ENCODE results near the gene SRP72.

The SRP72 gene

DNA sequence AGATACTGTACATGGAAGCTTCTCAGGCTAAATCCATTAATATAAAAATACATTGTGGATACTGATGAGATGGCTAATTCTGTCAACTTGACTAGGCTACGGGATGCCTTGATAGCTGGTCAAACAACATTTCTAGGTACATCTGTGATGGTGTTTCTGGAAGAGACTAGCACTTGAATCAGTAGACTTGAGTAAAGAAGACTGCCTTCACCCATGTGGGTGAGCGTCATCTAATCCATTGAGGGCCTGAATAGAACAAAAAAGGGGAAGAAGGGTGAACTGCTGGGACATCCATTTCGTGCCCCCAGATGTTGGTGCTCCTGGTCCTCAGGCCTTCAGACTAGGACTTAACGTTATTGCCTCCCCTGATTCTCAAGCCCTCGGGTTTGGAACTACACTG, 3.7 kb upstream of the SRP72 start:
- Histone ChIP-seq H3K27ac (no peak overlapping the region), H3K4me3 (no peak overlapping the region)

DNA sequence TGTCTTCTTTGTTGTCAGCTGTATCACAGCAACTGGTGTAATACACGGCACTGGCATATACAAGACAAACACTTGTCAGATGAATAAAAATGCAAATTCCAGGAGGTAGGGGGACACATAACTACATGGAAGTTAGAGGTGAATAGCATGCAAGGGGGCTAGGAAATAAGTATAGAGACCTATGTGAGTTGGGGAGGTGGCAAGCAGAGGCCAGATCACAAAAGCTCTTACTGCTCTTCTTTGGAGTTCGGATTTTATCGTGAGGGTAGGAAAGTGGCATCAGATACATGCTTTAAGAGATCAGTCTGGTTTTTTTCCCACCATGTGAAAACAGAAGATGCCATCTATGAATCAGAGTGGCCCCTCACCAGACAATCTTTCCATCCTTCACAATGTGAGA, 2.8 kb upstream of the SRP72 start:
- Histone ChIP-seq H3K27ac (no peak overlapping the region), H3K4me3 (no peak overlapping the region)

DNA sequence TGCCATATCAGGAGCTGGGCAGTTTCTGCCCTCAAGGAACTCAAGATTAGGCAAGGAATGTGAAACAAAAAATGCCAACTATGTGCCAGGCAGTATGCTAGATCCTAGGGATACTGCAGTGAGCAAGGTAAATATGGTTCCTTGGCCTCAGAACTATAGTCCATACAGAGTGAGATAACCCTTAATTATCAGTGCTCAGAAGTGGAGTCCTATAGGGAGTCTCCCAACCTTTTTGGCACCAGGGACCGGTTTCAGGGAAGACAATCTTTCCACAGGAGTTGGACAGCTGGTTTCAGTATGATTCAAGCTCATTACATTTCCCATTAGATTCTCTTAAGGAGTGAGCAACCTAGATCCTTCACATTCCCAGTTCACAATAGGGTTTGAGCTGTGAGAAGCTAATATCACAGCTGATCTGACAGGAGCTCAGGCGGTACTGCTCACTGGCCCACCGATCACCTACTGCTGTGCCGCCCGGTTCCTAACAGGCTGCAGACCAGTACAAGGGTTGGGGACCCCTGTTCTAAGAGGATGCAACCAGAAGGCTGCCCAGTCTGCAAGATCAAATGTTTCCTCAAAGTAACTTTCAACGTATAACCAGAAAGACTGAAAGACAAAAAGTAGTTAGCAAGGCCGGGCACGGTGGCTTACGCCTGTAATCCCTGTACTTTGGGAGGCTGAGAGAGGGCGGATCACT, 1.7 kb upstream of the SRP72 start:
- Histone ChIP-seq H3K4me3 (peak overlapping the region in 6 of 7 experiments; percentile 69 to 100 (median 96)), H3K27ac (peak overlapping the region in 2 of 21 experiments; percentile 98 to 100)

DNA sequence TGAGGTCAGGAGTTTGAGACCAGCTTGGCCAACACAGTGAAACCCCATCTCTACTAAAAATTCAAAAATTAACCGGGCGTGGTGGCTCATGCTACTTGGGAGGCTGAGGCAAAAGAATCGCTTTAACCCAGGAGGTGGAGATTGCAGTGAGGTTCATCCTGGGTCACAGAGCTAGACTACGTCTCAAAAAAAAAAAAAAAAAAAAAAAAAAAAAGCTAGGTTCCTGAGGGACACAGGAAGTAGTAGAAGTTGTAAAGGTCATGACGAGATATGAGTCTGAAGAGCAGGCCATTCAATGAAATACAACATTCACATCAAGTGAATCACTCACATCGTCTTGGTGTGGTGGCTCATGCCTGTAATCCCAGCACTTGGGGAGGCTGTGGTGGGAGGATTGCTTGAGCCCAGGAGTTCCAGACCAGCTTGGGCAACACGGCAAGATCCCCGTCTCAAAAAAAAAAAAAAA, 1.1 kb upstream of the SRP72 start:
- Histone ChIP-seq H3K27ac (peak overlapping the region in 19 of 21 experiments; percentile 85 to 100 (median 94)), H3K4me3 (peak overlapping the region; percentile 69 to 100 (median 96))

DNA sequence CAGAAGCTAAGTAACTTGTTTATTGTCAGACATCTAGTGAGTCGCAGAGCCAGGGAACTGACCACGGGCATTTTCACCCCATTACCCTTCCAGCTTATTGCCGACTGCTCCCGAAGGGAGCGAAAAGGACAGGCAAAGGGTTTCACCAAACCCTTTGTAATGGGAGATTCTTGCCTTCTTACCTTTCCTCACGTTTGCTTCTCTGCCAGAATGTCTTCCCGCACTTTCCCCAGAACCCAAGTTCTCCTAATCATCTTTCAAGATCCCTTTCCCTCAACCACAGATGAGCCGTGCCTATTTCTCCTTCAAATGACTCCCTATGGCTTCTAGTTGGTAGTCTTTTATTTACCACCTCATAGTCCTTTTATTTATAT, 520 bp upstream of the SRP72 start:
- Histone ChIP-seq H3K27ac (peak overlapping the region; percentile 10 to 100 (median 94)), H3K4me3 (peak overlapping the region; percentile 69 to 100 (median 96))

DNA sequence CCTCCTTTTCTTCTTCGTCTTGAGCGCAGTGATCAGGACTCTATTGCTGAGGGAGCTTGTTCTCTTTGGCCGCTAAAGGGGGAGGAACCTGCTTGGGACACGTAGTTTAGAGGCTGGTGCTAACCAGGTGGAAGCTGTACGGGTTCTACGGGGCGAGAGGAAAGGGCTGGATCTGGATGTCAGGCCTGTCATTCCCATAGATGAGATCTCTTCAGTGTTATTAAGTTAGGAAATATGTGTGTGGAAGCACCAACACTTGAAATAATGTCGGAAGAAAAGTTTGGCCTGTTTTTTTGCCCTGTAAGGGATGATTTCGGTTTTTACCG, 643 bp downstream of the SRP72 start:
- Histone ChIP-seq H3K27ac (peak overlapping the region in 20 of 21 experiments; percentile 85 to 100 (median 94)), H3K4me3 (peak overlapping the region; percentile 69 to 100 (median 96))

DNA sequence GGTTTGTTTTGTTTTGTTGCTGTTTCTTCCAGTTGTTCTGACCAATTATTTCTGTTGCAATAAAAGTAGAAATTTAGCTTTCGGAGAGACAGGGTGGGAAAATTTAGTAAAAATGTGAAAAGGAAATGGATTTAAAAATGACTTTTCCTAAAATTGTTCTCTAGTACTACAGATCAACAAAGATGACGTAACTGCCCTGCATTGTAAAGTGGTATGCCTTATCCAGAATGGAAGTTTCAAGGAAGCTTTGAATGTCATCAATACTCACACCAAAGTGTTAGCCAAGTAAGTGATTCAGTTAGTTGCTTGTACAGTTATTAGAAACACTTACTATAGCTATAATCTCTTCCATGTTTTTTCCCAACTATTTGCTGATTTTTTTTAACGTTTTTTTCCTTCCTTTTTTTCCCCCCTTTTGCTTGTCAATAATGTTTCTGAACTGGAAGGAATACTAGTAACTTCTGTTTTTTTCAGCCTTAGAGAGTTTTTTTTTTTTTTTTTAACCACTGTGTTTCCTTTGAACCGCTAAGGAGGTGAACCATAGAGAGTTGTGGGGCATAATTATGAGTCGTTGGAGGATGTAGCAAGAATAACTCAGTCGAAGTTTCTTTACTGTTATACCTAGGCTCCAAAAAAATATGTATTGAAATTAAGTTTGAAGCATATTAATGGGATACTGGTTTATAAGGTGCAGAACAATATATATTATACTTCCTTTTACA, 2.2 kb downstream of the SRP72 start:
- H3K27ac ChIP-seq = no peak overlapping the region
- H3K4me3 ChIP-seq = peak overlapping the region in 1 of 7 experiments; percentile 99

DNA sequence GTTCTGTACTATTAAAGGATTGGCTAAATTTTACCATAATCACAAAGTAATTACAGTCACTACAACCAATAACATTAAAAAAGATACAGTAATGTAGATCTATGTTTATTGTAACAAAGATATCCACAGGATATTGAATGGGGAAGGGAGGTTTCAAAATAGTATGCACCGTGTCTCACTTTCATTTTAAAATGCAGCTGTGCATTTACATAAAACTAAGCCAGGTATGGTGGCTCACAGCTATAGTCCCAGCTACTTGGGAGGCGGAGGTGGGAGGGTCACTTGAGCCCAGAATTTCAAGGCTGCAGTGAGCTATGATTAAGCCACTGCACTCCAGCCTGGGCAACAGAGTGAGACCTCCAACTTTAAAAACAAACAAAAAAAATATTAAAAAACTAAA, 8.5 kb downstream of the SRP72 start:
- no peak overlapping the region for H3K27ac ChIP-seq
- no peak overlapping the region for H3K4me3 ChIP-seq

DNA sequence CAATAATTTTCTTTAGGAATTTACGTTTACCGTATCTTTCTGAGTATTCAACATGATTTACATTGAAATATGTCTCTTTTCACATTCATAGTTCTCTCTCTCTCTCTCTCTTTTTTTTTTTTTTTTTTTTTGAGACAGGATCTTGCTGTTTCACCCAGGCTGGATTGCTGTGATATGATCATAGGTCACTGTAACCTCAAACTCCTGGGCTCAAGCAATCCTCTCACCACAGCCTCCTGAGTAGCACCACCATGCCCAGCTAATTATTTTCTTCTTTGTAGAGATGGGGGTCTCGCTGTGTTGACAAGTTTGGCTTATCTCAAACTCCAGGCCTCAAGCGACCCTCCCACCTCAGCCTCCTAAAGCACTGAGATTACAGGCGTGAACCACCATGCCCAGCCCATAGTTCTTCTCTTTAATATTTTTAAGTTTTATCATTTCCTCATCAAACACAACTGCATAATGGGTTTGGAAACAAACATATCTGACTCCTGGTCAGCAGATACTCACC, 9.8 kb downstream of the SRP72 start:
- H3K4me3 ChIP-seq = no peak overlapping the region
- no peak overlapping the region for H3K27ac ChIP-seq

DNA sequence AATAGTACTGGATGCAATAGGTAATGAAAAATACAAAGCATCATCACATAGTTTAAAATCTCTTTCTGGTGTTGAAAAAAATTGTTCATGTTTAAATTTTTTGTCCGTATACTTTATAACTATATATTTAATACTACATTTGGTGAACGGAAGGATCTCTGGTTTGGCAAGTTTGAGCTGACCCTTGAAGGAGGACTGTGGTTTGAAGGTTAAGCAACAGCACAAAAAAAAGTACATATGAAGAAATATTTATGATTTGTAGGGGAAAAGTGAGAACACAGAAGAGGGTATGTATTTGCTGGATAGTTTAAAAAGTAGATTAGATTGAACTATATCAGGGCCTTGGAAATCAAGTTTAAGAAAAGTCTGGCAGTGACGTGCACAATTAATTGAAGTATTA, 13.3 kb downstream of the SRP72 start:
- Histone ChIP-seq H3K27ac (no peak overlapping the region), H3K4me3 (no peak overlapping the region)

DNA sequence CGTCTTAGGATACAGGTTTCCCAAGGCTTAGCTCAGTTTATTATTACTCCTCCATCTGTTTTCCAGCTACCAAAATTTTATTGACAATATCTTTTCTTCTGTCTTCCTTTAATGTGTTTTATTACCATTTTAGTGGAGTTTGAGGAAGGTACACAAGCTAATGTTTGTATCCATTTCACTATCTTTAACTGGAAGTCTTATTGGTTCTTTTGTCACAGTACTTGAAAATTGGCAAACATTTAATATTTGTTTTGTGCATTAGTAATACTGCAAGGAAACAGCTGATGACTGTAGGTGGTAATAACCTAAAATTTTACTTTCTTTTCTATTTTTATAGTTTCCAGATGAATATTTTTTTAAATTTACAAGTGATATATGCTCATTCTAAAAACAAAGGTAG, 28.8 kb downstream of the SRP72 start:
- H3K4me3 ChIP-seq = no peak overlapping the region
- H3K27ac ChIP-seq = no peak overlapping the region

DNA sequence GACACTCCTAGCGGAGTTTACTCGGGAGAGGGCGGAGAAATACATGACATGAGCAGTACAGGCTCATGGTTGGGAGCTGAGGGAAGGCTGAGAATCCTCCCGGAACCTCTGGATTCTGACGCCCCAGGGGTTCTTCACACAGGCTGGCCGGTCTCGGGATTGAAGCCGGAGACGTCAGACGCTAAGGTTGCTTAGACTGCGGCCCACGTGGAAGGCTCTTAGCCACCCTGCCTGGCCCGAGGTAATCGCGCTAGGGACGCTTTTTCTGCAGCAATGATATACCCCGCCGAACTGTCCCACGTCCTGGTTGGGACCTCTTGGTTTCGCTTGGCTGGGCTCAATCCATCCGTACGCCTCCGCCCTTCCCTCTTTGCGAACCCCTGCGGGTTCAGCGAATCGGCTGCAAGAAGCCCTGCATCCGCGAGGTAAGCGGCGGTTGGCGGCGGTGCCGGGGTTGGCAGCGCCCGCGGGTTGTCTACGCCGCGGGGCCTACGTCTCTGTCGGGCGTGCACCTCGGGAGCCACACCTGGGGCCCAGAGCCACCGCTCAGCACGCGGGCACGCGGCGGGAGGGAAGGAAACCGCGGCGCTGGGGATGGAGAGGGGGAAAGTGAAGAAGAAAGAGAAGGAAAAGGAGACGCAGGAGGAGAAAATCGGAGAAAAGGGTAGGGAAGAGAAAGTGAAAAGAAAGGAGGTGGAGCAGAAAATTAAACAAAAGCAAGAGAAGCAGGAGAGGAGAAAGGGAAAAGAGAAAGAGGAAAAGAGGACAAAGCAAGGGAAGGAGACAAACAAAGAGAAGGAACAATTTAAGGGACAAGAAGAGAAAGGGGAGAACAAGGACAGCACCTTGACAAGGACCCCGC, 38.1 kb downstream of the SRP72 start, which contains the start of gene ARL9:
Gene ARL9, plus strand, starts transcription at position 523 of the 862 bp plus-strand sequence. Its CDS starts 72 bp downstream, at position 595.
- Histone ChIP-seq H3K27ac (peak within 1 kb of the TSS in 12 of 21 experiments; percentile 1 to 80 (median 42)), H3K4me3 (peak within 1 kb of the TSS; percentile 40 to 53 (median 42))

DNA sequence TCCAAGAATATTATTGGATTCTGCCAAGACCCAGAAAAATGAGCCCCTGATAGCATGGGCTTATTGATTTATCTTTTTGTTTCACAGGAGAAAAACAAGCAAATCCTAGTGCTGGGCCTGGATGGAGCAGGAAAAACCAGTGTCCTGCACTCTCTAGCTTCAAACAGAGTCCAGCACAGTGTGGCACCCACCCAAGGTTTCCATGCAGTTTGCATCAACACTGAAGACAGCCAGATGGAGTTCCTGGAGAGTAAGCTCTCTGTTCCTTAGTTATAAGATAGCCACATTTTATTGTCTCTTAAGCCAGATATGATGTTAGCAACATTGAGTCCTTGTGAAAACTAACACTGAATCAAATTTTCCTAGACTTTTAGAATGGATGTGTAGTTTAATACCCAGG, 43.7 kb downstream of the SRP72 start:
- Histone ChIP-seq H3K27ac (no peak overlapping the region), H3K4me3 (no peak overlapping the region)

DNA sequence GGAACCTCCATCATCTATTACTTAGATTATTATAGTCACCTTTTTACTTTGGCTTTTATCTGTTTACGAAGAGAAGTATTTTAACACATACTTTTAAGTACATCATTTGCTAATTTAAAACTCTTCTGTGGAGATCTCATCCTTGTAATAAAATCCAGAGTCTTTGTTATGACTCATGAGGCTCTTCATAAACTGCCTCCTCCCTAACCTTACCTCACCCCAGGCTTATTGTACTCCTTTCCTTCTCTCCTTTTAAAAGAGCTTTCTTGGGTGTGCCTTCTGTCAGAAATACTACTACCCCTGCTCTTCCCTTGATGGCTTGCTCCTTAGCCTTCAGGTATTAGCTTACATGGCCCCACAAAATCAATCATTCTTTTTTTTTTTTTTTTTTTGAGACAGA, 44.7 kb downstream of the SRP72 start:
- H3K27ac ChIP-seq = no peak overlapping the region
- no peak overlapping the region for H3K4me3 ChIP-seq

DNA sequence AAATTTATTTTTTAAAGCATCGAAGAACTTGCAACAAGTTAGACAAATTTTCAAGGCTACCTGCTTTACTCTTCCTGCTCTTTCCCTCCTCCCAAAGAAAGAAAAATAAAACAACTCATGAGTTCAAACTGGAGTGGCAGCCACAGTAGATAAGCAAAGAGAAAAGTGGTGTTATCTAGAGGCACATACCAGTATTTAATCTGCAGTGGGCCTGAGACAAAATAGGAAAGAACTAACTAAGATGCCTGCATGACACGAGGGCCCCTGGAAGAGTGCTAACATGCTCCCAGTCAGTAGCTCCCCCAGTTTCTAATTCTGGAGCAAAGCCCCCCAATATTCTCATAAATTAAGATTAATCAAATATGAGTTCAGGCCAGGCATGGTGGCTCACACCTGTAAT, 46.1 kb downstream of the SRP72 start:
- Histone ChIP-seq H3K4me3 (no peak overlapping the region), H3K27ac (no peak overlapping the region)

DNA sequence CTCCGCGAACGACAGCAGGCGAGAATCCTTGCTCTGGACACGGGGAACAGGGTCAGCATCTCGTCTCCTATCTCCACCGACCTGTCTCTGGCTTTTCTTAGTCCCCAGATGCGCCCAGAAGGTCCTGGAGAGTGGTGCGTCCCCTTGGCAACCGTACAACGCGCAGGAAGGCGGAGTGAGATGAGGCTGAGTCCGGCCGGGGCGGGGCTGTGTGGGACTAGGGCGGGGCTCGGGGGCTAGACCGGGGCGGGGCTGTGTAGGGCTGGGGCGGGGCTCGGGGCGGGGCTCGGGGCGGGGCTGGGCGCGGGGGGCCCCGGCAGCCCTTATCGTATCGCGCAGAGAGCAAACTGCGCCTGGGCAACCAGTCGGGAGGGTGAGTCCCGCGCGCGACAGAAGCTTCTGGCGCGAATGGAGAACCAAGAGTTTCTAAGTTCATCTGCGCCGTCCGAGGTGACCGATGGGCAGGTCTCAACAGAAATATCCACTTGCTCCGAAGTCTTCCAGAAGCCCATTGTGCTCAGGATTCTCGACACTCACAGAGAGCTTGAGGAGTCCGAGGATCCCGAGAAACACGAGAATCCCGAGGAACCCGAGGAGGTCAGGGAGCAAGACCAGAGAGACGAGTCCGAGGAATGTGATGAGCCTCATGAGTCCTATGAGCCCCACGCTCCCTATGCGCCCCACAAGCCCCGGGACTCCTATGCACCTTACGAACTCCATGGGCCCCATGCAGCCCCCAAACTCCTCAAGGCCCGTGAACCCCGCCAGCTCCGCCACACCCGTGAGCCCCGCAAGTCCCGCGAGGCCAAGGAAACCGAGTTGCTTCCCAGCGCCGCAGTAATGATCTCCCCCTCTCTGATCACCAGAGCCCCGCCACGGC, 63.1 kb downstream of the SRP72 start:
- H3K27ac ChIP-seq = peak overlapping the region in 4 of 21 experiments; percentile 1 to 21 (median 12)
- H3K4me3 ChIP-seq = peak overlapping the region; percentile 33 to 51 (median 41)

DNA sequence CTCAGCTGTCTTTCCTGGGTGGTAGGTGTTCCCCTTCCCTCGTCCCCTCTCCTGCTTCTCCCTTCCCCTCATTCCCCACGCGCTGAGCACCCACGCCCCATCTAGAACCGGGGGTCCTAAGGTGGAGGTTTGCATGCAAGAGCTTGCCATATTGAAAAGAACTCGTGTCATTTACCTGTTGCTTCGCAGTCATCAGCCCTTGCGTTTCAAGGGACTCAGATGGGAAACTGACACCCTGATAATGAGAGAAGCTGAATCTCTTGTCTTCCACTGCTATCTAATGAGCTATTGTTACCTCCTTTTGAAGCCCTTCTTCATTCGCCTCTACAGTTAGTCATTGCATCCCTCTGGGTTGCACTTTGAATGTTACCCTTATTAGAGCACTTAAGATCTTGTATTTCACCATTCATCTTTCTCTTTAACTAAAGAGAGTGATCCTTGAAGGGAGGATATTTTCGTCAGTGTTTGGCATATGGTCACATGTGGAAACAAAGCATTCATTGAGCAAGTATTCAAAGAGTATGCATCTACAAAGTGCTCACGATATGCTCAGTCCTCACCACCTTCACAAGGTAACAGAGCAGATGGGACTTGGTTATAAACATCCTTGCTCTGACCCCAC, 63.8 kb downstream of the SRP72 start:
- Histone ChIP-seq H3K4me3 (peak overlapping the region; percentile 33 to 51 (median 41)), H3K27ac (peak overlapping the region in 3 of 21 experiments; percentile 1 to 21 (median 10))

DNA sequence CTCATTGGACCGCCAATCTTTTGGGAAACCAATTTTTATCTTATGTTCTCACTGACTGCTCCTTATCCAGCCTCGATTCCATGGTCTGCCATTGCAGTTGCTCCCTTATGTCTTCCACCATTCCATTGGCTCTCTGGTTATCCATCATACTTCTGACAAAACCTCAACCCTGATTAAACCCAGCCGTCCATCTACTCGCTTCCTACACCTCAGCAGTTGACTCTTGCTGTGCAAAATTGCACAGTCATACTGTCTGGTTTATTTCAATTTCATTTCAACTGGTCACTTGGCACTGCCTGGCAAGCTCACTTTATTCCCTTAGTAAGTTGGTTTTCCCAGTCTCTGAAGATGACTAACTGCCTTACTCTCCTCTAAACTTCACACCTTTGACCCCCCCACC, 64.4 kb downstream of the SRP72 start:
- no peak overlapping the region for H3K27ac ChIP-seq
- no peak overlapping the region for H3K4me3 ChIP-seq

DNA sequence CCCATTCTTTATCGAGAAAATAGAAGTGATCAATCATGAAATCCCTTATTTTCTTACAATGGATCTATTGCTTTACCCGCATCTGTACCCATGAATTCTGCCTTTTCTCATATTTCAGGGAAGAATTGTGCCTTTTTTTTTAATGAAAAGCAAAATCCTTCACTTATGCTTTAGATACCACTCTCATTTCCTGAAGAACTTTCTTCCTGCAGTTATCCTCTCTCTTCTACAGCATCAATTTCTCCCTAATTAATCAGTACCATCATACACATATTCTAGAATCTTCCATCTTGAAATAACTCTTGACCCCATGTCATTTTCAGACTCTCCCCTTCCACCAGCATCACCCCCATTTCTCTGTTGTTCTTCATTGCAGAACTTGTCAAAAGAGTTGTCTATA, 64.8 kb downstream of the SRP72 start:
- Histone ChIP-seq H3K27ac (no peak overlapping the region), H3K4me3 (no peak overlapping the region)
